Measurements from ENCODE around the gene MCL1.

MCL1 gene

GRCh38 chr1:150535511-150536287 is 43.7 kb downstream of the MCL1 start:
- DNase-seq, result no peak

GRCh38 chr1:150534002-150534401 is 45.4 kb downstream of the MCL1 start:
- DNase-seq, result no peak

GRCh38 chr1:150532860-150533259 is 46.5 kb downstream of the MCL1 start:
- DNase-seq, result no peak

GRCh38 chr1:150530491-150531159 is 48.8 kb downstream of the MCL1 start:
- DNase-seq, result no peak

GRCh38 chr1:150529017-150529416 is 50.4 kb downstream of the MCL1 start:
- DNase-seq, result no peak

GRCh38 chr1:150528196-150528595 is 51.2 kb downstream of the MCL1 start:
- no peak for DNase-seq

GRCh38 chr1:150525348-150525747 is 54.1 kb downstream of the MCL1 start:
- no peak for DNase-seq

All from activated naive CD4-positive, alpha-beta T cell treated with anti-CD3 and anti-CD28 coated beads, Interleukin-2, amount 50 U/mL, for 16 hours (primary cell).